GM10248 (cell line): Measurements from ENCODE around the gene CEACAM18.

Experiments used
- CTCF ChIA-PET: fragments of 300-600 bp; sonication (Branson Sonifier 250); formaldehyde crosslinking; extraction: SDS; loops from one replicate; lab custom pipeline; 2021; ENCODE audit warnings: antibody characterized with exemption; lab: Yijun Ruan, JAX
- POLR2A ChIA-PET: fragments of 350-650 bp; sonication (Branson Sonifier 250); formaldehyde crosslinking; extraction: SDS; loops from one replicate; lab custom pipeline; 2020; ENCODE audit warnings: antibody characterized with exemption; lab: Yijun Ruan, JAX
- DNase-seq: peaks from one replicate; pipeline ENCODE4 v3.0.0; 2012; ENCODE audit errors: extremely low spot score
- CTCF ChIP-seq: IDR thresholded peaks from 2 replicates; pipeline ENCODE4 v1.5.1; 2012; ENCODE audit warnings: mild to moderate bottlenecking, low read depth; ENCODE audit errors: extremely low read depth, missing control alignments, control extremely low read depth

CEACAM18 gene

GRCh38 chr19:51450730-51451307 is 27.5 kb upstream of the CEACAM18 start:
- CTCF ChIA-PET: interaction anchor here (1.0 to 2.4 kb wide), 3 partner anchors 22 to 65 kb away, joined by 3 to 8 read pairs (median 5); no protein-coding TSS in a partner anchor
- no peak for TF ChIP-seq CTCF
- DNase-seq: no peak
- POLR2A ChIA-PET: no interaction called here

GRCh38 chr19:51456541-51457290 is 21.6 kb upstream of the CEACAM18 start:
- no peak for DNase-seq
- TF ChIP-seq CTCF: no peak
- POLR2A ChIA-PET: no interaction called here
- CTCF ChIA-PET: interaction anchor here (1.3 kb wide), 1 partner anchor 16 kb away, joined by 4 read pairs; no protein-coding TSS in a partner anchor

- TF ChIP-seq CTCF: no peak
- ChIA-PET POLR2A (no interaction called here), CTCF (interaction anchor here (1.3 kb wide), 1 partner anchor 15 kb away, joined by 4 read pairs; no protein-coding TSS in a partner anchor)
- DNase-seq: no peak
These were observed 20.9 kb upstream of the CEACAM18 start for GRCh38 chr19:51457351-51458013.

GRCh38 chr19:51458051-51458645 is 20.2 kb upstream of the CEACAM18 start, which contains the start of gene SIGLEC8:
TSS of gene SIGLEC8 (minus strand) at chr19:51458454. CDS start at chr19:51458387, 67 bp downstream.
- CTCF ChIA-PET: no interaction called here
- no peak for DNase-seq
- no peak for TF ChIP-seq CTCF
- POLR2A ChIA-PET: no interaction called here

GRCh38 chr19:51458899-51459505 is 19.3 kb upstream of the CEACAM18 start:
- ChIA-PET POLR2A (no interaction called here), CTCF (interaction anchor here (1.1 to 1.5 kb wide), 2 partner anchors 17 to 149 kb away, joined by 3 read pairs; no protein-coding TSS in a partner anchor)
- no peak for TF ChIP-seq CTCF
- DNase-seq: no peak
